KOPT-K1 (cell line): ENCODE measurements around the gene MLKL.
"Not testable (repeated sequence)": the region's sequence is repeated elsewhere in the genome, so short reads cannot be mapped to it uniquely, and the experiment has no call there.

Source experiments
- H3K27ac ChIP-seq: fragments of 200-600 bp; sonication (generic); 2 replicates; pipeline ENCODE4 v1.5.1; 2016; ENCODE audit warnings: antibody characterized with exemption, mild to moderate bottlenecking, low read depth, low read length; ENCODE audit not compliant: poor library complexity, severe bottlenecking
- H3K36me3 ChIP-seq: fragments of 200-600 bp; sonication (generic); 2 replicates; pipeline ENCODE4 v1.5.1; 2017; ENCODE audit warnings: antibody characterized with exemption, mild to moderate bottlenecking, low read length, moderate library complexity; ENCODE audit not compliant: insufficient read depth
- H3K9me3 ChIP-seq: fragments of 200-600 bp; sonication (generic); 2 replicates; pipeline ENCODE4 v1.5.1; 2017; ENCODE audit warnings: antibody characterized with exemption, low read length, mild to moderate bottlenecking; ENCODE audit not compliant: insufficient read depth, poor library complexity, severe bottlenecking

The MLKL gene

GRCh38 chr16:74657870-74658642 lies 42.6 kb downstream of the MLKL start:
- H3K27ac ChIP-seq, result no peak overlapping the region
- H3K9me3 ChIP-seq, result no peaks in the 10 kb centered on the region
- H3K36me3 ChIP-seq, result peaks cover 100% of the 10 kb centered on the region

DNA sequence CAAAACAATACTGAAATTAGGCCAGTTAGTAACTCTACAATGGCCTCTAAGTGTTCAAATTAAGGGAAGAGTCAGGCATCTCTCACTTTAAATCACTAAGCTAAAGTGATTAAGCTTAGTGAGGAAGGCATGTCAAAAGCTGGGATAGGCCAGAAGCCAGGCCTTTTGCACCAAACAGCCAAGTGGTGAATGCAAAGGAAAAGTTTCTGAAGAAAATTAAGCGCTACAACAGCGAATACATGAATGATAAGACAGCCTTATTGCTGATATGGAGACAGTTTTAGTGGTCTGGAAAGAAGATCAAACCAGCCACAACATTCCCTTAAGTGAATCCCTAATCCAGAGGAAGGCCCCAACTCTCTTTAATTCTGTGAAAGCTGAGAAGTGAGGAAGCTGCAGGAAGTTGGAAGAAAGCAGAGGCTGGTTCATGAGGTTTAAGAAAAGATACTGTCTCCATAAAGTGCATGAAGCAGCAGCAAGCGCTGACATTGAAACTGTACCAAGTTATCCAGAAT lies 46.1 kb downstream of the MLKL start:
- Histone ChIP-seq H3K36me3 (peaks cover 100% of the 10 kb centered on the region), H3K9me3 (no peaks in the 10 kb centered on the region), H3K27ac (no peak overlapping the region)

- H3K9me3 ChIP-seq, H3K27ac ChIP-seq: not testable (repeated sequence)
- H3K36me3 ChIP-seq, result peaks cover 100% of the 10 kb centered on the region
Measured at GRCh38 chr16:74652883-74653282, 47.8 kb downstream of the MLKL start.

- peaks cover 100% of the 10 kb centered on the region for H3K36me3 ChIP-seq
Measured at GRCh38 chr16:74652249-74652648, 48.4 kb downstream of the MLKL start.

GRCh38 chr16:74651841-74652240 lies 48.8 kb downstream of the MLKL start:
- Histone ChIP-seq H3K27ac (no peak overlapping the region), H3K9me3 (no peaks in the 10 kb centered on the region), H3K36me3 (peaks cover 100% of the 10 kb centered on the region)

More at GRCh38 chr16:74652249-74652648, 48.4 kb downstream of the MLKL start:
- Histone ChIP-seq H3K9me3 (no peaks in the 10 kb centered on the region), H3K27ac (no peak overlapping the region)

DNA sequence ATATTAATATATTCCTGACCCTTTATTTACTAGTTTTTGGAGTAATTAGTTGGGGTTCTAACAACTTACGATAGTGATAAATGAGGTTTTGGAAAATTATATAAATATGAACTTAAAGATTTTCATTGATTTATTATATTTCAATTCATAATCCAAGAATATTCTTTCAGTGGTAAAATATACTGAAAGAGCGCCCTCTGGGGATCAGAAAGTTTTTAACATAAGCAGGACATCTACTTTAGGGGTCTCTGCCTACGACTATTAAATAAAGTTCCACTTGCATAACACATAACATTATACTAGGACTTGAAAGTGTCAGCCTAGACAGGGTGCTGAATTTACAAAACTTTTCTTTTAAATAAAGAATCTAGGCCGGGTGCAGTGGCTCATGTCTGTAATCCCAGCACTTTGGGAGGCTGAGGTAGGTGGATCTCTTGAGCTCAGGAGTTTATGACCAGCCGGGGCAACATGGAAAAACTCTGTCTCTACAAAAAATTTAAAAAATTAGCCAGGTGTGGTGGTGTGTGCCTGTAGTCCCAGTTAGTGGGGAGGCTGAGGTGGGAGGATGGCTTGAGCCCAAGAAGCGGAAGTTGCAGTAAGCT lies 49.6 kb downstream of the MLKL start:
- peaks cover 100% of the 10 kb centered on the region for H3K36me3 ChIP-seq
- H3K9me3 ChIP-seq, result no peaks in the 10 kb centered on the region
- no peak overlapping the region for H3K27ac ChIP-seq

- H3K36me3 ChIP-seq, result peaks cover 100% of the 10 kb centered on the region
- H3K9me3 ChIP-seq, result no peaks in the 10 kb centered on the region
- H3K27ac ChIP-seq, result no peak overlapping the region
Measured at GRCh38 chr16:74649839-74650504, 50.7 kb downstream of the MLKL start.

GRCh38 chr16:74641969-74642368 lies 58.7 kb downstream of the MLKL start:
- Histone ChIP-seq H3K9me3 (no peaks in the 10 kb centered on the region), H3K36me3 (peaks cover 100% of the 10 kb centered on the region), H3K27ac (no peak overlapping the region)

DNA sequence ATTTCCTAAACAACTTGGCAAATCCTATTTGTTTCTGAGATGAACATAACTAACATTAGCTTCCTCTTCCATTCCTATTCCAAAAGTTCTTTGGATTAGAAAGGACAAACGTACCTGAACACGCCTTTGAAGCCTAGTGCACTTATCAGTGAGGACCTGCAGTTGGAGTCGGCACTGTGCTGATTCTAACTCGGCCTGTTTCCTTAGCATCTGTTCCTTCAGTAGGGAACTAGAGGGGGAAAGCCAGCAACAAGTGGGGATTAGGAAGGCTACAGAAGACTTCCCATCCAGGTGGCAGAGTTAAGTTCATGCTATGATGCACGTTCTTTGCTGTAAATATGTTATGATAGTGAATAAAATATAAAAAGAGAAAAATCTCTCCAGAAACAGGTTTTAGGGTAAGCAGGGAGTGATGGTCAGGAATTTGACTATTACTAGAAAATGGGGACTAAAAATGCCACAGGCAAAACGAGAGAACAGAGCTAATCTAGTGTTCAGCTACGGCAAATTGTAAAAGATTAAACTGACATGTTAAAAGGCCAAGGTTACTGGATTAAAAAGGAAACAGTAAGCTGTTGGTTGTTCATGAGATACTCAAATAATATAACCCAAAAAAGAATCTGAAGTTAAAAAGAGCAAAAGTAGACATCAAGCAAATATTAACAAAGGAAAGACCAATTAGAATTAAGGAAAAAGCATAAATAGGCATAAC lies 62.8 kb downstream of the MLKL start:
- no peak overlapping the region for H3K27ac ChIP-seq
- no peaks in the 10 kb centered on the region for H3K9me3 ChIP-seq
- peaks cover 100% of the 10 kb centered on the region for H3K36me3 ChIP-seq

- H3K36me3 ChIP-seq, result peaks cover 100% of the 10 kb centered on the region
- no peak overlapping the region for H3K27ac ChIP-seq
- no peaks in the 10 kb centered on the region for H3K9me3 ChIP-seq
Measured at GRCh38 chr16:74635303-74635702, 65.4 kb downstream of the MLKL start.

DNA sequence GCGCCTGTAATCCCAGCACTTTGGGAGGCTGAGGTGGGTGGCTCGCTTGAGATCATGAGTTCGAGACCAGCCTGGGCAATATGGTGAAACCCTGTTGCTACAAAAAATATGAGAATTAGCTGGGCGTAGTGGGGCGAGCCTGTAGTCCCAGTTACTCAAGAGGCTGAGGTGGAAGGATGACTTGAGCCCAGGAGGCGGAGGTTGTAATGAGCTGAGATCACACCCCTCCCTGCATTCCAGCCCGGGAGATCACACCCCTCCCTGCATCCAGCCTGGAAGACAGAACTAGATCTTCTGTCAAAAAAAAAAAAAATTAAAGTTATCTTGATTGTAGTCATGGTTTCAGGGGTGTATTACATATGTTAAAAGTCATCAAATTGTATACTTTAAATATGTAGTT lies 67.0 kb downstream of the MLKL start:
- peaks cover 100% of the 10 kb centered on the region for H3K36me3 ChIP-seq
- H3K9me3 ChIP-seq, result no peaks in the 10 kb centered on the region
- no peak overlapping the region for H3K27ac ChIP-seq

DNA sequence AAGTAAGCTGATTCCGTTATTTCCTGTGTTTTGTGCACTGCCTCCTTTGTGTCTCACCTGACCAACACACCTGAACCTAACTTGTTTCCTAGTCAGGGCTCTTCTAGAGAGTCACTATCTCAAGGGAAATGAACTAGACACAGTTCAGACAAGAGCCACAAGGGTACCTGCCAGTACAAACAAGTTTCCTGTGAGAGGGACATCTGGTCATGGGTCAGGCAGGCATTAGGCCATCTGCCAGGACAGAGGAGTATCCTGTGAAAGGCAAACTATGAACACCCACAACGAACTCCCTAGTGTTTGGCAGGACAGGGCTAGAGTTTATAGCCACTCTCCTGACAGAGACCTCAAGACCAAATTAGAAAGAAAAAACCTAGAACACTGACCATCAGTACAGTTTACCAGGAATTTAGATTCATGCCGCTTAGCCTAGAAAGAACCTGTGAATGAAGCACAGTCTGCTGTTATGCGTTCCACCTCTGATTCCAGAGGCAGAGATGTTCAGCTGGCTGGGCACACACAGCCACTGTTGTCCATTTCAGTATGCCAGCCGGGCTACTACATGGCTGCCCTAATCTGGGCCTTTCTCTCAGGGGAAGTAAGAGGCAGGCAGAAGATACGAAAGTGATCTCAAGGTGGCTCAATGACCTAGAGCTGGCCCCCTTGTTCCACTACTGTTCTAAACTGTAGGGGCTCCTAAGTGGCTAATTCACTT lies 73.0 kb downstream of the MLKL start:
- H3K27ac ChIP-seq, result no peak overlapping the region

GRCh38 chr16:74626741-74627416 lies 73.8 kb downstream of the MLKL start:
- Histone ChIP-seq H3K36me3 (peaks cover 100% of the 10 kb centered on the region), H3K9me3 (no peaks in the 10 kb centered on the region), H3K27ac (no peak overlapping the region)

More for the DNA sequence above, 73.0 kb downstream of the MLKL start:
- H3K36me3 ChIP-seq, result peaks cover 100% of the 10 kb centered on the region
- no peaks in the 10 kb centered on the region for H3K9me3 ChIP-seq
